ENCODE results near the gene MCM5.
A peak's percentile ranks its signal among the peaks of the same experiment; 100 is the strongest.

DNA sequence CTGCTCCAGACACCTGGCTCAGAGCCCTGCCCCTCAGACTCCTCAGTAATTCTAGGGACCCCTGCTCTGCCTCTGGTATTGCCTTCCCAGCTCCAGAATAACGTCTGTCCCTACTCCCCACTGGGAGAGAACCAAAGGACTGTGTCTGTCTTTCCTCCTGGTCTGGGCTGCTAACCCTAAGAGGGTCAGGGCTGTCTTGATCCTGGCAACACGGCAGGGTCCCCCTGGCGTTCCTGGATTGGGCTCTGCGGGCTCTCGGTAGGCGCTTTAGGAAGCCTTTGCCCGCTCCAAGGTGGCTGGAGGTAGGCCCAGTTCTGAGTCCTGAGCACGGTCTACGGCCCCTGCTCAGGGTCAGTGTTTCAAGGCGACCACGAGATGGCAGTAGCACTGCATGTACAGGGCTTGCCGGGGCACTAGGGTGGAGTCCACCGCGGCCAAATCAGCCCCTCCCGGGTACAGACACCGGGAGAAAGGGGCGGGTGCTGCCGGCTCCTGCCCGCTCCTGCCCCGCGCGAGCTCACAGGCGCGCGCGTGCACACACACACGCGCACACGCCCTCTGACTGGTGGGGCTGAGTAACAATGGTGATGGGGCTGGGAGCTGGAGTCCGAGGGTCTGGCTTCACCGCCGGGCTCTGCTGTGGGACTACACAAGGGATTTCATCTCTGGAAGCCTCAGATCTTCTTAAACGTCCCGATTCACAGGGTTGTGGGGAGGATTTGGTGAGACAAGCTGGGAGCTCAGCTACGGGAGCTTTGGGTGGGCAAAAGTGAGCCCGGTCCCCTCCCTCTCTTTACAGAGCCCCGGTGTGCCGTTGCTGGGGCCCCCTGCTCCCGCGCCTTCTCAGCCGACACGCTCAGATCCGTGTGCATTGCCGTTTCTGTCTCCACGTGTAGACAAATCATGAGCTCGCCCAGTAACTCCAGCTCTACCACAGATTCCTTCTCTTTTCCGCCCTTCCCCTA lies 49.1 kb upstream of the MCM5 start:
- TF ChIP-seq USF1 (IDR thresholded peaks at IDR 0.05) (no peak), MAX (IDR thresholded peaks at IDR 0.05) (no peak), EP300 (IDR thresholded peaks at IDR 0.05; ENCODE audit: borderline replicate concordance) (no peak), TAF1 (IDR thresholded peaks at IDR 0.05; ENCODE audit: low read depth) (no peak; the same call in 1 of the 2 replicates), RAD21 (IDR thresholded peaks at IDR 0.05; ENCODE audit: low read depth) (peak; percentile 95), CEBPB (IDR thresholded peaks at IDR 0.05) (no peak), REST (IDR thresholded peaks at IDR 0.05; ENCODE audit: low read depth) (no peak), ZBTB7A (IDR thresholded peaks at IDR 0.05; ENCODE audit: low read depth) (0 out of 2 replicates have a peak, but pooled peaks have one; percentile 30), NFIC (IDR thresholded peaks at IDR 0.05) (no peak), YY1 (IDR thresholded peaks at IDR 0.05; ENCODE audit: low read depth) (no peak), TEAD4 (IDR thresholded peaks at IDR 0.05) (peak; percentile 25; the same call in 1 of the 2 replicates), TCF12 (IDR thresholded peaks at IDR 0.05; ENCODE audit: low read depth) (no peak; the same call in 1 of the 2 replicates)

Data from Ishikawa (cell line).